IMR-90 (cell line): ENCODE measurements around the gene PGBD5. TPM values are rescaled to one million over a fixed set of nuclear protein-coding genes. Genes with fewer than 3 reads are reported as not detected.

ENCODE experiments used
- ATAC-seq: fragments of 200-7000 bp; cut with Tn5 transposase; 2 replicates; pipeline ENCODE4 v1.9.1; 2020; ENCODE audit warnings: low read depth, mild to moderate bottlenecking, moderate library complexity
- BruUV-seq: library from RNA; stranded (reverse); fragments of 400-500 nt; replicated peaks from 2 replicates; lab custom pipeline; 2021; lab: Mats Ljungman, UMichigan
- CTCF ChIA-PET: fragments of 300-600 bp; formaldehyde crosslinking; extraction: SDS; loops from one replicate; lab custom pipeline; 2021; ENCODE audit warnings: antibody characterized with exemption; lab: Yijun Ruan, JAX
- POLR2A ChIA-PET: fragments of 300-600 bp; sonication (Branson Sonifier 250); formaldehyde crosslinking; loops from one replicate; lab custom pipeline; 2022; ENCODE audit warnings: antibody characterized with exemption; ENCODE audit not compliant: unreplicated experiment; lab: Charles Lee
- DNase-seq: peaks from one replicate; pipeline ENCODE4 v3.0.0; 2013
- H2AFZ ChIP-seq: replicated peaks from 2 replicates; pipeline ENCODE3; 2013; ENCODE audit warnings: low read length, mild to moderate bottlenecking; ENCODE audit not compliant: poor library complexity
- H2AK5ac ChIP-seq: 2 replicates; pipeline ENCODE4 v1.6.1; 2013; ENCODE audit warnings: low read depth, low read length, inconsistent platforms
- H2AK9ac ChIP-seq: replicated peaks from 2 replicates; pipeline ENCODE3; 2013; ENCODE audit warnings: mild to moderate bottlenecking, low read depth, low read length, moderate library complexity; ENCODE audit not compliant: poor library complexity
- H2BK120ac ChIP-seq: 2 replicates; pipeline ENCODE4 v1.6.1; 2013; ENCODE audit warnings: low read depth, low read length, inconsistent platforms
- H2BK15ac ChIP-seq: 3 replicates; pipeline ENCODE4 v1.6.1; 2013; ENCODE audit warnings: low read depth, low read length, inconsistent platforms
- H2BK20ac ChIP-seq: 2 replicates; pipeline ENCODE4 v1.6.1; 2013; ENCODE audit warnings: low read depth, mild to moderate bottlenecking, inconsistent platforms, low read length, moderate library complexity
- H2BK5ac ChIP-seq: 2 replicates; pipeline ENCODE4 v1.6.1; 2013; ENCODE audit warnings: mild to moderate bottlenecking, low read depth, low read length, inconsistent platforms; ENCODE audit not compliant: poor library complexity, severe bottlenecking
- H3K14ac ChIP-seq: replicated peaks from 2 replicates; pipeline ENCODE4 v1.6.1; 2013; ENCODE audit warnings: low read depth, low read length, inconsistent platforms
- H3K18ac ChIP-seq: 2 replicates; pipeline ENCODE4 v1.6.1; 2013; ENCODE audit warnings: low read depth, low read length, control low read depth
- H3K23ac ChIP-seq: 2 replicates; pipeline ENCODE4 v1.6.1; 2013; ENCODE audit warnings: low read depth, low read length, inconsistent platforms
- H3K27ac ChIP-seq: 2 replicates; pipeline ENCODE4 v1.5.1; 2013; ENCODE audit warnings: mild to moderate bottlenecking, control low read depth, low read length; ENCODE audit not compliant: insufficient read depth
- H3K27me3 ChIP-seq: 2 replicates; pipeline ENCODE4 v1.6.1; 2013; ENCODE audit warnings: low read length; ENCODE audit not compliant: control insufficient read depth, insufficient read depth
- H3K36me3 ChIP-seq: 2 replicates; pipeline ENCODE4 v1.6.1; 2013; ENCODE audit warnings: low read length, mixed read lengths; ENCODE audit not compliant: control insufficient read depth, insufficient read depth
- H3K4ac ChIP-seq: 2 replicates; pipeline ENCODE4 v1.6.1; 2013; ENCODE audit warnings: low read depth, low read length, inconsistent platforms
- H3K4me1 ChIP-seq: 2 replicates; pipeline ENCODE4 v1.6.1; 2013; ENCODE audit warnings: low read length, mixed read lengths; ENCODE audit not compliant: control insufficient read depth, insufficient read depth
- H3K4me2 ChIP-seq: 2 replicates; pipeline ENCODE4 v1.6.1; 2013; ENCODE audit warnings: low read depth, mild to moderate bottlenecking, control low read depth, low read length, moderate library complexity
- H3K4me3 ChIP-seq: 2 replicates; pipeline ENCODE4 v1.5.1; 2013; ENCODE audit warnings: low read depth, mild to moderate bottlenecking, control low read depth, low read length, moderate library complexity; ENCODE audit not compliant: insufficient read depth
- H3K56ac ChIP-seq: 2 replicates; pipeline ENCODE4 v1.6.1; 2013; ENCODE audit warnings: low read length, inconsistent platforms; ENCODE audit not compliant: insufficient read depth; ENCODE audit errors: extremely low read depth
- H3K79me1 ChIP-seq, 2 experiments: 2 replicates each; pipeline ENCODE4 v1.6.1; 2013; ENCODE audit warnings: low read length in 2 of 2, inconsistent platforms in 1 of 2, low read depth in 1 of 2
- H3K9ac ChIP-seq: 2 replicates; pipeline ENCODE4 v1.6.1; 2013; ENCODE audit warnings: low read depth, low read length, control low read depth
- H3K9me1 ChIP-seq: 2 replicates; pipeline ENCODE4 v1.6.1; 2013; ENCODE audit warnings: low read length, inconsistent platforms; ENCODE audit not compliant: insufficient read depth
- H3K9me3 ChIP-seq: 2 replicates; pipeline ENCODE4 v1.6.1; 2013; ENCODE audit warnings: low read length; ENCODE audit not compliant: control insufficient read depth, insufficient read depth
- H4K20me1 ChIP-seq: 2 replicates; pipeline ENCODE4 v1.6.1; 2013; ENCODE audit warnings: low read length, inconsistent platforms; ENCODE audit not compliant: insufficient read depth
- H4K5ac ChIP-seq: 2 replicates; pipeline ENCODE4 v1.6.1; 2013; ENCODE audit warnings: mild to moderate bottlenecking, low read depth, low read length, control low read depth
- H4K8ac ChIP-seq, 2 experiments: 2 replicates each; pipeline ENCODE4 v1.6.1; 2013; ENCODE audit warnings: low read depth in 2 of 2, low read length in 2 of 2, control low read depth in 1 of 2, inconsistent platforms in 1 of 2
- H4K91ac ChIP-seq: 2 replicates; pipeline ENCODE4 v1.6.1; 2013; ENCODE audit warnings: low read depth, low read length, inconsistent platforms; ENCODE audit not compliant: insufficient read depth
- BHLHE40 ChIP-seq: fragments of 150-350 bp; IDR thresholded peaks from 2 replicates; pipeline ENCODE4 v1.6.1; 2016; ENCODE audit warnings: mild to moderate bottlenecking, low read depth, low read length
- CEBPB ChIP-seq: IDR thresholded peaks from 2 replicates; pipeline ENCODE4 v1.6.1; 2012; ENCODE audit warnings: low read depth, low read length, improper control_type of control experiment
- CHD1 ChIP-seq: IDR thresholded peaks from 2 replicates; pipeline ENCODE4 v1.6.1; 2012; ENCODE audit warnings: low read depth, low read length, improper control_type of control experiment
- CTCF ChIP-seq: conservative IDR thresholded peaks from 2 replicates; pipeline ENCODE4 v1.5.1; 2012; ENCODE audit warnings: mild to moderate bottlenecking, low read depth, low read length, improper control_type of control experiment
- ELK1 ChIP-seq: fragments of 150-350 bp; IDR thresholded peaks from 2 replicates; pipeline ENCODE4 v1.6.1; 2016; ENCODE audit warnings: low read depth, mild to moderate bottlenecking, low read length, moderate library complexity, borderline replicate concordance
- FOS ChIP-seq: fragments of 150-350 bp; IDR thresholded peaks from 2 replicates; pipeline ENCODE4 v1.6.1; 2016; ENCODE audit warnings: low read depth, low read length
- MAFK ChIP-seq: IDR thresholded peaks from 2 replicates; pipeline ENCODE4 v1.6.1; 2012; ENCODE audit warnings: low read depth, low read length, improper control_type of control experiment
- MAZ ChIP-seq: IDR thresholded peaks from 2 replicates; pipeline ENCODE4 v1.6.1; 2012; ENCODE audit warnings: low read depth, mild to moderate bottlenecking, low read length, improper control_type of control experiment, moderate library complexity, borderline replicate concordance
- MXI1 ChIP-seq: IDR thresholded peaks from 2 replicates; pipeline ENCODE4 v1.6.1; 2012; ENCODE audit warnings: low read depth, mild to moderate bottlenecking, low read length, moderate library complexity, borderline replicate concordance
- POLR2A ChIP-seq: IDR thresholded peaks from 2 replicates; pipeline ENCODE4 v1.6.1; 2012; ENCODE audit warnings: mild to moderate bottlenecking, low read depth, low read length
- RAD21 ChIP-seq: IDR thresholded peaks from 2 replicates; pipeline ENCODE4 v1.6.1; 2012; ENCODE audit warnings: low read length, improper control_type of control experiment
- RCOR1 ChIP-seq: IDR thresholded peaks from 2 replicates; pipeline ENCODE4 v1.6.1; 2012; ENCODE audit warnings: mild to moderate bottlenecking, low read length, improper control_type of control experiment; ENCODE audit not compliant: insufficient replicate concordance
- RFX5 ChIP-seq: IDR thresholded peaks from 2 replicates; pipeline ENCODE4 v1.8.0; 2012; ENCODE audit warnings: low read depth, mild to moderate bottlenecking, low read length, moderate library complexity
- SMC3 ChIP-seq: fragments of 150-350 bp; IDR thresholded peaks from 2 replicates; pipeline ENCODE4 v1.6.1; 2016; ENCODE audit warnings: low read depth, mild to moderate bottlenecking, antibody characterized with exemption, low read length, moderate library complexity
- USF2 ChIP-seq: fragments of 150-350 bp; IDR thresholded peaks from 2 replicates; pipeline ENCODE4 v1.6.1; 2017; ENCODE audit warnings: mild to moderate bottlenecking, antibody characterized with exemption, low read length, low read depth
- WGBS, 2 experiments: methylation state at CpG; one replicate each; pipeline versions ENCODE4 v1.1.5 to v1.1.7; 2013; ENCODE audit warnings: missing lambda C conversion rate in 2 of 2; ENCODE audit not compliant: insufficient read length in 1 of 2; ENCODE audit errors: extremely low coverage in 2 of 2; 5-methylcytosine and 5-hydroxymethylcytosine counted together
- dilution Hi-C: fragments of 300-500 bp; cut with HindIII; formaldehyde crosslinking; loops from one replicate; pipeline ENCODE4 v1.14.3; 2018; ENCODE audit warnings: low sequenced_read_pairs; ENCODE audit not compliant: unreplicated experiment
- in situ Hi-C: fragments of 300-500 bp; cut with MboI; formaldehyde crosslinking; loops from 3 replicates; pipeline ENCODE4 v1.14.3; 2019; ENCODE audit warnings: low sequenced_read_pairs, inconsistent platforms, mixed read lengths
- intact Hi-C: fragments of 100-400 bp; cut with micrococcal nuclease; formaldehyde crosslinking; loops from 2 replicates; pipeline ENCODE4 v1.10.0; 2022
- polyA plus RNA-seq, 3 experiments: library from polyadenylated mRNA; depleted of rRNA; stranded (reverse); fragments of >200 nt; gene quantifications; 2 replicates each; pipeline ENCODE4 v1.2.3, GENCODE V29; 2012; ENCODE audit warnings: low replicate concordance in 1 of 3
- total RNA-seq: library from RNA; depleted of rRNA; stranded (reverse); fragments of >200 nt; gene quantifications from 2 replicates; pipeline ENCODE4 v1.2.3, GENCODE V29; 2012

The PGBD5 gene
- total and polyA plus RNA-seq, 2 of the 4 experiments (the other 2 are of a cell fraction), result 0.18 to 0.36 TPM

GRCh38 chr1:230327892-230328284 lies 98.2 kb downstream of the PGBD5 start:
- Histone ChIP-seq H3K4me1 (no peaks in the 10 kb centered on the region), H3K18ac (no peak overlapping the region), H3K36me3 (no peaks in the 10 kb centered on the region), H3K4ac (no peak overlapping the region), H3K9me3 (no peaks in the 10 kb centered on the region), H3K9me1 (no peaks in the 10 kb centered on the region), H2AK9ac (no peak overlapping the region), H3K4me3 (no peak overlapping the region), H2BK120ac (no peak overlapping the region), H3K9ac (no peak overlapping the region), H3K14ac (no peak overlapping the region), H2BK20ac (no peak overlapping the region), H2BK5ac (no peak overlapping the region), H3K79me1 (no peaks in the 10 kb centered on the region), H3K27me3 (no peaks in the 10 kb centered on the region), H4K8ac (no peak overlapping the region), H3K27ac (no peak overlapping the region), H3K4me2 (no peak overlapping the region), H3K23ac (no peak overlapping the region), H2BK15ac (no peak overlapping the region), H4K5ac (no peak overlapping the region), H2AK5ac (no peak overlapping the region), H4K91ac (no peak overlapping the region), H3K56ac (no peak overlapping the region), H4K20me1 (no peaks in the 10 kb centered on the region), H2AFZ (no peak overlapping the region)
- intact Hi-C loops, result no loop called here
- no TSS peak for BruUV-seq
- dilution Hi-C loops, result no loop called here
- 81% methylated on average over 7 of the region's 9 CpGs; no CpG with 5 or more reads in 1 of the 2 experiments for WGBS, 2 experiments
- POLR2A ChIA-PET, result no interaction called here
- ATAC-seq, result no peak
- DNase-seq, result no peak
- TF ChIP-seq RAD21, result no peak
- no peak for TF ChIP-seq RFX5
- TF ChIP-seq MXI1, result no peak
- no peak for TF ChIP-seq USF2
- TF ChIP-seq CHD1, result no peak
- TF ChIP-seq CTCF, result no peak
- TF ChIP-seq RCOR1, result no peak
- no peak for TF ChIP-seq POLR2A
- no peak for TF ChIP-seq BHLHE40
- no peak for TF ChIP-seq FOS
- TF ChIP-seq CEBPB, result no peak
- no peak for TF ChIP-seq MAFK
- TF ChIP-seq SMC3, result no peak
- no peak for TF ChIP-seq ELK1
- TF ChIP-seq MAZ, result no peak
- in situ Hi-C loops, result no loop called here
- CTCF ChIA-PET, result no interaction called here
